T-helper 1 cell (primary cell): ENCODE results near the gene HMGCS2.
A peak's percentile ranks its signal among the peaks of the same experiment; 100 is the strongest.
"Not testable (repeated sequence)": the region's sequence is repeated elsewhere in the genome, so short reads cannot be mapped to it uniquely, and the experiment has no call there.

ENCODE experiments used
- DNase-seq, 5 donors: peaks; one replicate each; pipeline ENCODE4 v3.0.0-alpha.2; 2012 to 2020

Gene HMGCS2

DNA sequence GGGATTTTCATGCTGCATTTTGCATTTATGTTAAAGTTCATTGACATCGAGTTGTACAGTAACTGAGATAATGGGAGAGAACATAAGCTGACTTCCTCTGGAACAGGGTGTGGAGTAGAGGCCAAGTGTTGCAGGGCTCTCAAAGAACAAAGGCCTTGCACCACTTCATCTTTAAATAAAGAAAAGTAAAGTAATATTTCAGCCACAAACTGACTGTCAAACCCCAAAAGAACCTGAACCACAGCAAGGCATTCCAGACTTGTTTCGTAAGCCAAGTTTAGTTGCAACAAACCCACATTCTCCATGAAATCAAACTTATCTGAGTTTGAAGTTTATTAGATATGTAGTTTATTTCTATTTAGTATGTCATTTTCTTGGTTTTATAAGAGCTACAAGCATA, 19.1 kb upstream of the HMGCS2 start:
- DNase-seq, result no peak

DNA sequence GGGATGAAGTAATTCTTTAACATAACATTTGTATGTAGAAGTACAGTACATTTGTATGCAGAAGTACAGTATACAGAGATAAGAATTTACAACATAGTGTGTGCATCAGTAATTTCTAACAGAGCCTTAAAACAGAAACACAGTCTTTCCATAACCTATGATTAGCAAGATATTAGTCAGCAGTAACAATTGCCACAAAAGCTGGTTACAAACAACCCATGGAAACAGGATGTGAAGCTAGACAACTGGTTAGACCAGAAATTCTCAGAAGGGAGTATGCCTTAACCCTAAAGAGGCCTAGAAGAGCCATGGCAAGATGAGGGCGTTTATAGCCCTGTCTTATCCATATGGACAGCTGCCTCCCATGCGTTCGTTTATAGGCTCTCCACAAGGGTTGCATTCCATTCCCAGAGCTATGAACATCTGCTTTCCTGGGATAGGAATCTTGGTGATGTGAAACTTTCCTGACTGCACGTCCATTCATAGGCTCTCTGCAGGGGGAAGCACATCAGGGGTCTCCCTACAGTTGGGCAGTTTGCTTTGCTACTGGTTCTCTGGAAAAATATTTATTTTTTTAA, 17.9 kb upstream of the HMGCS2 start:
- DNase-seq, result peak in 1 of 5 donors; percentile 79

DNA sequence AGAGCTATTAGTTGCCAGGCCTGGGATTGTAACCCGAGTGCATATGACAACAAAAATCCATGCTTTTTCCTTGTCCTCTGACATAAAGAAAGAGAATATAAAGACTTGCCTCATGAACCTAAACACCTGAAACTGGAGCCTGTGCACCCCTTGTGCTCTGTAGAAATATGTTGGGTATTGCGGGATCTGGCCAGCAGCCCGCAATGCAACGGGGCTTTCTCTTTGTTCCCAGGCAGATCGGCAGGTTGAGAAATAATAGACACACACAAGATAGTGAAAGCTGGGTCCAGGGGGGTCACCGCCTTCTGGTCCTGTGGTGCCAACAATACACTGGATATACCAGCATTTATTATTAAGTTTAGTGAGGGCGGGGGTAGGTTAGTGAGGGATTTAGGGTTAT, 17.3 kb upstream of the HMGCS2 start:
- DNase-seq, result not testable (repeated sequence)

DNA sequence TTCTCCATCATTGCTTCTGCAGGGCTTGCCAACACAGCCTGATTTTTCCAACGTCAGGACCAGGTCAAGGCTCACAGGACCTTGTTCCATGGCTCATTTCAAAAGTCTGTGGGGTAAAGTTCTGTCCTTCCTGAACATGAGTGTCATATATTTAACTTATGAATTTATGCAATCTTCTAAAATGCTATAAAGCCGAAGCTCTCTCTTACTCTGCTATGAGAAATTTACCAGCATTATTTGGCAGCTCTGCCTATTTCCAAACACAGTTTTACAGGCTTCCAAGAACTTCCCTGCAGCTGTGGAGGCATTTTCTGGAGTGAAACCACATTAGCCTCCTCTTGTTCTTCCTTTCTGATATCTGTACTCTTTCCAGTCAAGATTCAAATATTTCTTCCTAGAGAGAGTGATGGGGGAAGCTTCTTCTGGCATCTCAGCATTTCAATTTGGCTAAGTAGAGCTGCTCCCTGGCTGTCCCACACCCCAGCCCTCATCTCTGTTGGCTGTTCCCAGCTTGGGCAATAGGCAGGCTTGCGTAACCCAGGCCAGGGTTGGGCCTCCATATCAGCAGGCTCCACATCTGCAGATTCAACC, 15.6 kb upstream of the HMGCS2 start:
- no peak for DNase-seq

DNA sequence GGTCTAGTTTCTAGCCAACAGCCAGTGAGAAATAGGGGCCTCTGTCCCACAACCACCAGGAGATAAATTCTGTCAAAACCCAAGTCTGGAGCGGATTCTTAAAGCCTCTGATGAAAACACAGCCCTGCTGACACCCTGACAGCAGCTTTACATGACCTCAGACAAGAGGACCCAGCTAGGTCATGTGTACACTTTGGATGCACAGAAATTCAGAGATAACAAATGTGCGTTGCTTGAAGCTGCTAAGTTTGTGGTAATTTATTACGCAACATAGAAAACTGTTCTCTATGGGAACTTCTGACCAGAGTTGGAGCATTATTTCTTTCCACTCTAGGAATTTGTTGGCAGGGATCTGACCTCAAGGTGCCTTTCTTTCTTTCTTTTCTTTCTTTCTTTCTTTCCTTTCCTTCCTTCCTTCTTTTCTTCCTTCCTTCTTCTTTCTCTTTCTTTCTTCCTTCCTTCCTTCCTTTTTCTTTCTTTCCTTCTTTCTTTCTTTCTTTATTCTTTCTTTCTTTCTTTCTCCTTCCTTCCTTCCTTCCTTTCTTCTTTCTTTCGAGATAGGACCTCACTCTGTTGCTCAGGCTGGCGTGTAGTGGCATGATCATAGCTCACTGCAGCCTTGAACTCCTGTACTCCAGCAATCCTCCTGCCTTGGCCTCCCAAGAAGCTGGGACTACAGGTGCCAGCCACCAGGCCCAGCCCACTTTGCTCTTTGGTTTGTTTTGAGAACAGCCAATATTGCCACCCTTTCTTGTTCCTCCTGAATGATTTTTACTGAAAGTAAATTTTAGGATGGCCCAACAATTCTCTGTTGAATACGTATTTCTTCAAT, 14.9 kb upstream of the HMGCS2 start:
- DNase-seq, result no peak

DNA sequence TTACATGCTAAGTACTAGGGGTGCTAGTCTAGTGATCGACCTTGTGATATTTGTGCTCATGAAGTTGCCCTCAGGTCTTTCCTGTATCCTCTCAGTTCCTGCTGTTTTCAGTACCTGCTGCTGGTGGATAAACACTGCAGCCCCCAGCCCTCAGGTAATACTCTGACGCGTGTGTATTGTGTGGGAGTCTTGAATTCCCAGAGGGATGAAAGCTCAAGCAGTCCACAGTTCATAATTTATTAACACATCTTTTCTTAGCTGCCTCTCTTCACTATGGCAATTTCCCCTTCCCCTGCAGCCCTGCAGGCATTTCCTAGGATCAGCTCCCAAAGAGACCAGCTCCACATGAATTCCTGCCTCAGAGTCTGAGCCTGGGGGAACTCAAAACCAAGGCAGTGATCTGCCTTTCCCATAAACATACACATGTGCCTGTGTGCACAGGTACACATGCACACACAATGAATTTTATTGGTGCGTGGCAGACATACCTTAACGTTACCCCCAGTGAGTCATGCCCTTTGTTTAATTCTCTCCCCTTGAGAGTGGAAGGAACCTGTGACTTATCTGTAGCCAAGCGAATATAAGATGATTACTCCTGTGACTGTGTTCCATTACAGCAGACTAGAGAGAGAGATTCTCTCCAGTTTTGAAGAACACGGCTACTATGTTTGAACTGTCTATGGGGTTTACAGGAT, 14.1 kb upstream of the HMGCS2 start:
- DNase-seq, result no peak

DNA sequence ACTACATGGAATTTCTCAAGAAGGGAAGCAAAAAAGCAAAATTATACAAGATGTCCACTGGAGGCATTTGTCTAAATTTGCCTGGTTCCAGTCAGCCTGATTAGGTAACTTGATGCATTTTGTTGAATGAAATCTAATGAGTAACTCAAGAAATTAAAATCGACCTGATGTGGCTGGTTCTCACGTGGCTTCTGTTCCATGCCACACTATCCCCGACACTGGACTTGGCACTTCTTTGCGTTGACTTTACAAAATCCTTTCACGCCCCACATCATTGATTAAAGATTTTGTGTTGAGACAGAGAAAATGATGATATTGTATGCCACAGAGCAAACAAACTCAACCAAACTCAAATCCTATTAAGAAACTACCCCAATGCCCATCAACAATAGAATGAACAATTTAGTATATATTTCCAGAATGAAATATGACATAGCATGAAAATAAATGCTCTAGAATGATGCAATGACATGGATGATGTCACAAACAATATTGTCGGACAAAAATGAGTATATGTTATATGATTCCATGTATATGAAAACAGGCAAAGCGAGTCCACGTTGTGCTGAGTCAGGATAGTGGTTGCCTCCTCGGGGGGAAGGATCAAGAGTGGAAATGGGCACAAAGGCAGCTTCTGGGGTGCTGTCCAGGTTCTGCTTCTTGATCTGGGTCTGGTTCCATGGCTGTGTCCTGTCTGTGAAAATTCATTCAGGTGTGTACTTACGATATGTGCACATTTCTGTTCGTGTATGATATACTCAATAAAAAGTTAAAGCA, 12.9 kb upstream of the HMGCS2 start:
- DNase-seq, result no peak

DNA sequence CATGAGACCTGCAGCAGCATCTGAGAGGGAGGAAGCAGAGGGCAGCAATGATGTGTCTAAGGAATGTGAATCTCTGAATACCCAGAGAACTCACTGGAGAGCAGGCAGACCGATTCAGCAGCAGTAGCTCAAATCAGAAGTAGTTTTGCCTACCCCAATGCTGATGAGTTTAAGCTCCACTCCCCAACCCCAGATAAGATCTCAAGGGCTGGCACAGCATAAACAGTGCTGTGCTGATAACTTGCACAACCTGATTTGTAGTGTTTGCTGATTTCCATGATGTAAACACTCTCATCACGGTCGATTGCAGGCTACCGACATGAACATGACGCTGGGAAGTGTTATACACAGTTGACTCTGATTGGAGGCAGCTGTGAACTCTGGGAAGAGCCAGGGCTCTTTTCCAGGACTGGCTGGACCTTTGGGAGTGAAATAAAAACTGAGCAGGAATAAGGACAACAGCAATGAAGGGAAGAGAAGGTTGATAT, 11.2 kb upstream of the HMGCS2 start:
- no peak for DNase-seq

DNA sequence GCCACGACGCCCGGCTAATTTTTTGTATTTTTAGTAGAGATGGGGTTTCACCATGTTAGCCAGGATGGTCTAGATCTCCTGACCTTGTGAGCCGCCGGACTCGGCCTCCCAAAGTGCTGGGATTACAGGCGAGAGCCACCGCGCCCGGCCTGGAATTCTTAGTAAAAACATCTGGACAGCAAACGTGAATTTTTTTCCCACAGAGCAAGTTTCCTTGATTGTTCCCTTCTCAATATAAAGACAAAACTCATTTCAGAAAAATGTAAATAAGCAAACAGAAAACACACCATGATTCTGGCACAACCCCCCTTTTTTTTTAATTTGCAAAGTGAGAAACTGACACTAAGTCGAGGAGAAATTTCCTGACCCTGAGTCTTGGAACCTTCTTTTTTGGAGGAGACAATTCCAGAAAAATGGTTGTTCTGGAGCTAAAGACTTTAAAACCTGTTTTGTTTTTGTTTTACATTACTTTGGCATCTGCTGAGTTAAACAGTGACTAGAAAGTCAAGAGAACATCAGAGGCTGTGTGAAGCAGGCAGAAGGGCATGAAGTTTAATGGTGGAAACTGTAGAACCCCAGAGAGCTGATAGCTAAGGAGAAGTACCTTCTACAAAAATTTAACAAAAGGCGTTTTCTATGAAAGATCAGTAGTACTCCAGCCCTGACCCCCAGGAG, 10.3 kb upstream of the HMGCS2 start:
- no peak for DNase-seq

DNA sequence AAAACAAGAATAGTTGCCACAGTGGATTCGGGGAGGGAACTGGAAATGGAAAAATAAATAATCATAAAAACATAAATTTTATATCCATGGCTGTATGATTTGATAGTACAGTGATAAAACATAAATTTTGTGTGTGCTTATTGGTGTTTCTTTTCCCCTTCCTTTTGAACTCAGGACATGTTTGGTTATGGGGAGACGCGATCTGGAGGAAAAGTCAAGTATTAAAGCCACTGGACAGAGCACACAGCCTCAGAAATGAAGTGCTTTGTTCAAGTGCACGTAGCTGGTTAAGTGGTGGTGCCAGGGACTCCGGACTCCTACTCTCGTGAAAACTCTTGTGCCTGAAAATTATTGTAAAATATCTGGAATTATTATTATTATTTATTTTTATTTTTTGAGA, 9.7 kb upstream of the HMGCS2 start:
- no peak for DNase-seq

DNA sequence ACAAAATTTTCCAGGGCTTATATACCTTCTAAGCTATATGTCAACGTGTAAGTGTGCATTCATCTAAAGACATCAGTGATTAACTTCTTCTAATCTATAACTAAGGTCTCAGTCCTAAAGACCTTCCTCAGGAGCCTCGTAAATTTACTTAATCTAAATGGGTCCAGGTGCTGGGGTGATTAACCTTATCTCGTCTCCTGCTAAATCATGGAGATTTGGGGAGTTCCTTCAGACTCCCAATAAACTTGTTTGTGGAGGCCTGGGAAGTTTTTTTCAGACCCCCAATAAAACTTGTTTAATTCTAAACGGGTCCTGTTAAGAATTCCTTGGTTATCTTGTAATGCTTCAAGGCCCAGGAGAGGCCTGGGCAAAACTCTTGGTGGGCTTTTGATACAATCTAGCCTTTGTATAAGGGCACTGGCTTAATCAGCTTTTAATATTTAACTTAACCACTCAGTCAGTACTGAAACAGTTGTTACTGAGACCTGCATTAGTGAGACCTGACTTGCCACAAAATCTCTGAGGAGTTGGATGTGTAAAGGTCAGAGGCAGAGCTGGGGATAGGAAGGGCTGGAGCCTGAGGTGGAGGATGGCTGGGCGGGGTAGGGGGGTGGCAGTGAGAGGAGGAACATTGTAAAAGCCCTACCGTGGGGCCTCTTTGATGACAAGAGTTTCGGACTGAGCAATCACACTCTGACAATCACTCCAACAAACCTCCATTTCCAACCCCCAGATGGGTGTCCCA, 6.2 kb upstream of the HMGCS2 start:
- no peak for DNase-seq

DNA sequence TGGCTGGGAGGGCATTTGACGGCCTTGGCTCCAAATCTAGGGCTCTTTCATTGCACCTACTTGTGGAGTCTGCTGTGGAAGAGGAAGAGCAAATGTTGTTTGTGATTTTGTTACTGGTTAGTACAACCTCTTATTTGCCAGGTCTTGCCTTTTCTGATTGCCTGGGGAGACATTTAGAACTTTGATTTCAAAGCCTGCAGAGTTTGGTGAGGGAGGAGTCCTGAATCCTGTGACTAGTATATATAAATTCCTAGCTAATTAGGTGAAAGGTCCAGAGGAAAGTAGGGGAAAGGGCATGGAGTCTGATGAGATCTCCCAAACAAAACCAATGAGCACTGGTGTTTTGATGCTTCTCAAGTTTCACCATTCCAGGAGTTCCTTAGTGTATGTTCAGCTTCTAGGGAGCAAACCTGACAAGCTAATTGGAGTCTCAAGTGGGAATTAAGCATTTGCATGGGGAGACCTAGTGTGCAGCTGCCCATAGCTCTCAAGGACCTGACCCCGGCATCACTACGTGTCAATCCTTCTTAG, 5.1 kb upstream of the HMGCS2 start:
- no peak for DNase-seq

DNA sequence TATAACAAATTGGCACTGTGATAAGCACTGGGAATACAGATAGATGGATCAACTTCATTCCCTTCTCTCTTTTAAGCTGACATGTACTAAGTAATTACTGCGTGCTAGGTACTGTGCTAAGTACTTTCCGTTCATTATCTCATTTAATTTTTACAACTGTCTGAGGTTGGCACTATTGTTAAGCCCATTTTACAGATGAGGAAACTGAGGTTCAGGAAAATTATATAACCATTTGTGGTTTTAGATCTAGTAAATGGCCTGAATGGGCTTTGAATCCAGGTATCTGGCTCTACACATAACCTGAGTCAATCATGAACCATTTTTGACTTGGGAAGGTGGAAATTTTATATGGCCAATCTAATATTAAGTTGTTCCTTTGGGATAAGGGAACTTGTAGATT, 3.6 kb upstream of the HMGCS2 start:
- DNase-seq, result no peak

DNA sequence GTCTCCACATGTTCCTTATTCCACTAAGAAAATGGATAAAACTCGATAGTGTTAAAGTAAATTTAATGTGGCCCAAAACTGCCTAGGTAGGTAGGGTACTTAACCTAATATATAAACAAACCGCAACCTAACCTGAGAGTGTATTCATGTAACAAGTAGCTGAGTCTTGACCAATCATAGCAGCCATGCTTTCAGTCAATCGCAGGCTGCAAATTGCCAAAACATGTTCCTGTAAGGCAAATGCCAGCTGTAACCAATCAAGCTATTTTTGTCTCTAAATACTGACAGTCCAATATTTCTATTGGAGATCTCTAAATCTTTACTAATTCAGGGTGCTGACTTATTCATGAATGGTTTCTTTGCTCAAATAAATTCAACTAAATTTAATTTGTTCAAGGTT, 3.1 kb upstream of the HMGCS2 start:
- no peak for DNase-seq

DNA sequence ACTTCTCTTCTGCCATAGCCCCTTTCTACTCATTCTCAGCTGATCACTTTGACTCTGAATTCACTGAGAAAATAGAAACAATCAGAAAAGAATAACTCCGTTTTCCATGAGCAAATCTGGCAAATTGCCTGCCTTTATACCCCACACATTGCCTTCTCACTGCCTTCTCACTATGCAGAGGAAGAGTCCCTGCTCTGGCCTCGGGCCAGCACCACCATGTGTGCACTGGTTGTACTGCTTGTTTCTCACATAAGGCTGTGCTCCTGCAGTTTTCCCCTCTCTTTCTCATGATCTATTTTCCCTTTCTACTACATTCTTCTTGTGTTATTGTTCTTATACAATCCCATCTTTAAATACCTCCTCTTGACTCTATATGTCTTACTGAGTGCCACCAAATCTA, 2.3 kb upstream of the HMGCS2 start:
- no peak for DNase-seq

DNA sequence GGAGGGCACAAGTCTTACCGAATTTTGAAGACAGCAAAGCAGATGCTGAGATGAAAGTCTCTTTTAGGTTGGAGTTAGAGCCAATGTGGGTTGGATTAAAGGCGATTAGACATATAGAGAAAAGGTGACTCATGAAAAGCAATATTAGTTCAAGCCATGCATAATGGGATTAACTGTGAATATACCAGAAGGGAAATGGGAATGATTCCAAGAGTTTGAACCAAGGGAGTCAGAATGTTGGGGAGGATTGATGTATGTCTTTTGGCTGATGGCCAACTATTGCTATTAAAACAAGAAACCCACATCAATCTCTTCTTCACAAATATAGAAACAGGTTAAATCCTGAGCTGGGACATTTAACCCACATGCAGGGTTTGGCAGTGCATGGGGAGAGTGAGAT, 1.2 kb downstream of the HMGCS2 start:
- no peak for DNase-seq

DNA sequence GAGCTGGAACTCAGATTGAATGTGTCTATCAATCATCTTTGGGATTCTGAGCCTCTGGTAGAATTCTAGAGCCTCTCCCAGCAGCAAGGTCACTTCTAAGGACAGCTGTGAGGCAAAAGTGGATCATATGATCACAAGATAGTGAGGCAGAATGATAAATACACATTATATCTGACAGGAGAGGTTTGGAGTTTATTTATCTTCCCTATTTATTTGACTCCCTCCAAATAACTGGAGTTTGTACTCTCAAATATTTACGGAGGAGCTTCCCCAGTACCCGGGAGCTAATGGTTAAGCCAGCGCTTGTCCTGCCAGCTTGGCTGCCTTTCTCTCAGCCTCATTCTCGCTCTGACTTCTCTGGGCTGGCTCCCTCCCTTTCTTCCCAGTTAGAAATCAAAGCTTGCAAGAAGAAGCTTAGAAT, 2.3 kb downstream of the HMGCS2 start:
- DNase-seq, result no peak

DNA sequence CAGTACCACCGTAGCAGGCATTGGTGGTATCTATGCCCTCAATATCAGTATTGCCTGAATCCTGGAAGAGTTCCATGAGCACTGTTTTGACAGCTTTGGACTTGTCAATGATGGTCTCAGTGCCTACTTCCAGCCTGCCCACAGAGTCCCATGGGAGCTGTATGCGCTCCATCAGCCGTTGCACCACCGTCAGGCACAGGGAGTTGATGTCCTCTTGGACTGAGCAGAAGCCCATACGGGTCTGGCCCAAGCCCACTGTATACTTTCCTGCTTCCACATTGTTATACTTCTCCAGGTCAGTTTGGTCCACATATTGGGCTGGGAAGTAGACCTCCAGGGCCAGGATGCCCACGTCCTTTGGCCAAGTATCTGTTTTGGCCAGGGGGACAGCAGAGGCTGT, 4.5 kb downstream of the HMGCS2 start:
- DNase-seq, result no peak

DNA sequence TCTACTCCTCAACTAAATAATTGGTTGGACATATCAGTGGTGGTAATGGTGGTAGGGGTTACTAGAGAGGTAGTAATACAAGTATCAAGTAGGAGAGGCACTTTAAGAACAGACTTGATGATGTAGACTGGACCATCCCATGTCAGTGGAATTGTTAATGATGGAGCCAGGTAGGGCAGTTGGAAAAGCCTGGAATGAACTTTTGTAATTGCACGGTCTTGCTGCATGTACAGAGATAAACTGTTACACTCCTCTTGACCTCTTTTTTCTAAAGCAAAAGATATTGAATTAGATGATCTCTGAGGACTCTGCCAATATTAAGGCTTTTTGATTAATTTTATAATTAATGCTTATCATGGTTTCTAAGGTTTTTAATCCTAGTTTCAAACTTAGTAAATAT, 5.8 kb downstream of the HMGCS2 start:
- no peak for DNase-seq

DNA sequence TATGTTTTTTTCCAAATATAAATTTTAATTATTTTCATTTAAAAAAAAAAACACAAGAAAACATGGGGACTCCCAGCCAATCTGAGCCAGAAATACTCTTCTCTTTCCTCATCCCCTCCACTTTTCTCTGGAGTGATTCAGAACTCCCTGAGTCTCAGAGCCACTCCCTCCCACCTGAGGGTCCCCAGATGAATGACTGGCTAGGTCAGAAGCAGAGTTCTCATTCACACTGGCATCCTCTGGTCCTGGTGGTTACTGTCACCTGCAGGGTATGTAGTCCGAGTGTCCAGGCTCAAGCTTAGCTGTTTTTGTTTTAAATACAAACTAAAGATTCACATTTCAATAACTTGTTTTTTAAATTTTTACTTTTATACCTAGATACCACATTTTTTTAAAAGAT, 6.3 kb downstream of the HMGCS2 start:
- no peak for DNase-seq

DNA sequence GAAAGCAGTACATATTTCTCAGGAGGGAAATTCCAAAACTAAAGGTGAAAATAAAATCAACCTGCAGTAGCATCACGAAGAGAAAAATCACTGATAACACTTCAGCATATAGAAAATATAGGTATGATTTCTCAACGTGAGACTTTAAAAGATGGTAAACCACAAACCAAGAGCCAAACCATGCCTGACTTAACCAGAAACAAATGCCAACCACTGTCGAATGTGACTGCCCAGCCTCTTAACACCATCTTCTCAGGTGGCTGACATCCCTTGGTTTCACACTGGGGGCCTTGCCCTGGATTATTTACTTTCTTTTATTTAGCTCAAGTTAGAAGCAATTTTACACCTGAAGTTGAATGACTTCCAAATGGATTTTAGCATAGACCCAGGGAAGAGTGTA, 10.1 kb downstream of the HMGCS2 start:
- DNase-seq, result peak in 1 of 5 donors; percentile 23
